Stimulated activated CD8-positive, alpha-beta memory T cell treated with anti-CD3 and anti-CD28 coated beads, Interleukin-4, amount 100 ng/mL, for 4 hours (primary cell): ENCODE results near the gene ADGRG6.

Source experiments
- DNase-seq, 2 donors: peaks; one replicate each; pipeline ENCODE4 v3.0.0-alpha.2; 2020; ENCODE audit warnings: low read depth in 2 of 2, low spot score in 1 of 2

ADGRG6 gene

DNA sequence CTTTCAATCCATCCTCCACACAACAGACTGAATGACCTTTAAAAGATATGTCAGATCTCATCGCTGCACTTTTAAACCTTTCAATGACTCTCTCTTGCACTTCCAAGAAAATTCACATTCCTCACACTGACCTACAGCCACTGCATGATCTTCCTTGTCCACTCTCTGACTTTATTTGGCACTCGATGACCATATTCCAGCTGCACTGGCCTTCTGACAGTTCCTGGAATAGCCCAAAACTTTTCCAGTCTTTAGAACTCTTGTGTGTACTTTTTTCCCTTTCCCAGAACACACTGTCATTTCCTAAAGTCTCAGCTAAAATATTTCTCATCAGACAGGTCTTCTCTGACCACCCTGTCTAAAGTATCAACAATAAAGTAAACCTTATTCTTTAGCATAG, 174.6 kb downstream of the ADGRG6 start:
- no peak for DNase-seq

DNA sequence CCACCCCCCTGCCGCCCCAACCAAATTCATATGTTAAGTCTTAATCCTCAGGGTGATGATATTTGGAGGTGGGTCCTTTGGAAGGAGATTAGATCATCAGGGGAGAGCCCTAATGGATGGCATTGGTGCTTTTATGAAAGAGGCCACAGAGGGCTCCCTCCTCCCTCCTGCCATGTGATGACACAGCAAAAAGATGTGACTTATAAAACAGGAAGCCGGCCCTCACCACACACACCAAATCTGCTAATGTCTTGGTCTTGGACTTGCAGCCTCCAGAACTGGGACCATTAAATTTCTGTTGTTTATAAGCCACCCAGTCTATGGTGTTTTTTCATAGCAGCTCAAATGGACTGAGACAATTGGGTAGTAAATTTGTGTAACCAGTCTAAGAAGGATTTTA, 176.3 kb downstream of the ADGRG6 start:
- DNase-seq = no peak

DNA sequence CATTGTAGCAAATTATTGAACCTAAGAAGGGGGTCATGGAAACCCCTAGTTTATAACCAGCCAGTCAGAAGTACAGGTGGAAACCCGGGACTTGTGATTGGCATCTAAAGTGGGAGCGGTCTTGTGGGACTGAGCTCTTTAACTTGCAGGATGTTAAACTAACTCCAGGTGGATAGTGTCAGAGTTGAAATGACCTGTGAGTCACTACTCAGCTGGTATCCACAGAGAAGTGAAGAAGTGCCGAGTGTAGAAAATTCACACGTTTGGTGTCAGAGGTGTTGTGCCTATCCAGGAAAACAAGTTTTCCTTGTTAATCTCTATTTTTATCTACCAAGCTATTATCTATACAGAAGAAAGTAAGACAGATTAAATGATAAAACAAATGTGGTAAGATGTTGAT, 179.7 kb downstream of the ADGRG6 start:
- DNase-seq = no peak

DNA sequence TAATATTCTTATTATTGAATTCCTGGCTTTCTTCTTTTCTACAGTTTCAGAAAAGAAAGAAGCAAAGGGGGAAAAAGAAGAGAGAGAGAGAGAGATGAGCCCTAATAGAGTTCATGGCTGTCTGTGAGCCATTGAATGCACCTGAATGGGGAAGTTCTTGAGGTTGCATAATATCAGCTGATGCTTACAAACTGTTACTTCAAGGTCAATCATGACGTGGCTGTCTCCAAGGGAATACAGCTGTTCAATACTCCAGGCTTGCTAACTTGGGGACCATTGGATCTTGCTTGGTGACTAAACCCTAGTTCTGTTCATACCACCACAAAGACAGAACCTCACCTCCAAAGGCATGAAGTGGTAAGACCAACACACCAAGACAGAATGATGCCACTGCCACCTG, 180.4 kb downstream of the ADGRG6 start:
- no peak for DNase-seq

DNA sequence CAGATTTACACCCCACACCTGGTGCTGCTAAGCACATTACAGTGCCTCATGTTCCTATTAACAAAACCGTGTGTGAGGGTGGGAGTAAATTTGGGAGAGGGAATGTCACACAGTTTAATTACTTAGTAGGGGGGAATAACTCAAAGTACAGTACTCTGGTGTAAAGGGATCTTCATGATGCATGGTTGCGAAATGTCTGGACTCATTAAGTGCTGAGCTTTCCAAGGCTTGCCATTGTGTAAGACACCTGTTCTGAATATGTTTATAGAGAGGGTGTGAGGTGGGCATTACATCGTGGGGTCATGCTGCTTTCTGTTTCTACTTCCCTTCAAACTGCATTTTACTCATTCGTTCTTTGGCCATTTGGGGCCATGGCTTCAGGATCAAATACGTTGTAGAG, 181.2 kb downstream of the ADGRG6 start:
- no peak for DNase-seq

DNA sequence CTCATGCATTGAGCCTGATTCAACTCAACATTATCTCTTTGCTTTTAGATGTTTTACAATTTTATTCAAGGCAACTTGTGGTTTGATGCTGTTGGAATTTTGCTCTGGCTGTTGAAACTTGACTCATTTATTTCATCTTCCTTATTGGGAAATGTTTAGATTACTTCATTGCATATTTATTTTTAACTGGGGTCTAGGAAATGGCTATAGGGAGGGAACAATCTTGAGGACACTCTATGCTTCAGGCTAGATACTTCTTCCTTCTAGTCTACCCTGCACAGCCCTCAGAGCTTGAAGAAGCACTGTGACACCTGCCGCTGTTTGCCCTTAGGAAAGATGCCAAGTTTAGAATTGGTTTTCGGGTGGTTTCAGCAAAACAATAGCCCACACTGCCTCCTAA, 183.4 kb downstream of the ADGRG6 start:
- no peak for DNase-seq

DNA sequence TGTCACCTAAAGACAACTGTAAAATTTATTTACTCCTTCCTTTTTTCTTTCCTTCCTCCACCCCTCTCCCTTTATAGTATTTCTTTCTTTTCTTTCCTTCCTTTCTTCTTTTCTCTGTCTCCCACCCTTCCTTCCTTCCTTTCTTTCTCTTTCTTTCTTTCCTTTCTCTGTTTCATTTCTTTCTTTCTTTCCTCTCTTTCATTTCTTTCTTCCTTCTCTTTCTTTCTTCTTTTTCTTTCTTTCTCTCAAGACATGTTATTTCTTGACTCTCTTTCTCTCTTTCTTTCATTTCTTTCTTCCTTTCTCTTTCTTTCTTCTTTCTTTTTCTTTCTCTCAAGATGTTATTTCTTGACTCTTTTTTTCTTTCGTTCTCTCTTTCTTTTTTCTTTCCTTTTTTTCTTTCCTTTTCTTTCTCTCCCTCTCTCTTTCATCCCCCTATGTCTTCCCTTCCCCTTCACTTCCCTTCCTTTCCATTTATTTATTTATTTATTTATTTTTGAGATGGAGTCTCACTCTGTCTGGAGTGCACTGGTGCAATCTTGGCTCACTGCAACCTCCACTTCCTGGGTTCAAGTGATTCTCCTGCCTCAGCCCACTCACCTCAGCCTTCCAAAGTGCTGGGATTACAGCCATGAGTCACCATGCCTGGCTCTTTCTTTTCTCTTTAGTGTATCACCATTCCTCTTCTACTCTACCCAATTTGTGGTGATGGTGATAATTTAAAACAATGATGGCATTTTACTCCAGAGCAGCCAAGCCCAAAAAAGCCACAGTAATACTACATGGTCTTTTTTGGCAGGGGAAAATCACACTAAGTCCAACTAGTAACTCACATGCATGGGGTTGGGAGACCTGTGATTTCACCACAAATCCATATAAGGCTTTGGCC, 188.2 kb downstream of the ADGRG6 start:
- DNase-seq = no peak
